ENCODE measurements around the gene IQCN.

Gene IQCN

GRCh38 chr19:18229474-18229873 is 44.8 kb downstream of the IQCN start:
- no peak for DNase-seq (ENCODE audit: low spot score)
- no peak; the same call in 1 of the 2 replicates for TF ChIP-seq CTCF (conservative IDR thresholded peaks at IDR 0.05; ENCODE audit: low read depth)
- POLR2A ChIA-PET (ENCODE audit: low non-redundant PET), result no interaction called here
- CTCF ChIA-PET, result no interaction called here
- no peak overlapping the region for H3K27ac ChIP-seq

- ChIA-PET CTCF (no interaction called here), POLR2A (ENCODE audit: low non-redundant PET) (no interaction called here)
- no peak overlapping the region for H3K27ac ChIP-seq
- TF ChIP-seq CTCF (conservative IDR thresholded peaks at IDR 0.05; ENCODE audit: low read depth), result no peak
- no peak for DNase-seq (ENCODE audit: low spot score)
Measured at GRCh38 chr19:18227781-18228271, 46.4 kb downstream of the IQCN start.

GRCh38 chr19:18226956-18227780 is 47.1 kb downstream of the IQCN start:
- no peak for TF ChIP-seq CTCF (conservative IDR thresholded peaks at IDR 0.05; ENCODE audit: low read depth)
- no peak overlapping the region for H3K27ac ChIP-seq
- ChIA-PET CTCF (no interaction called here), POLR2A (ENCODE audit: low non-redundant PET) (no interaction called here)
- DNase-seq (ENCODE audit: low spot score), result no peak

- CTCF ChIA-PET, result no interaction called here
- POLR2A ChIA-PET (ENCODE audit: low non-redundant PET), result no interaction called here
- no peak for DNase-seq (ENCODE audit: low spot score)
- no peak within 1 kb of the TSS for H3K27ac ChIP-seq
- no peak for TF ChIP-seq CTCF (conservative IDR thresholded peaks at IDR 0.05; ENCODE audit: low read depth)
Measured at GRCh38 chr19:18225702-18226468, 48.4 kb downstream of the IQCN start, which contains the start of gene PDE4C. Gene PDE4C (minus strand): TSS chr19:18226438. CDS start chr19:18226415, 23 bp downstream.

- CTCF ChIA-PET, result no interaction called here
- DNase-seq (ENCODE audit: low spot score), result no peak
- POLR2A ChIA-PET (ENCODE audit: low non-redundant PET), result no interaction called here
- no peak for TF ChIP-seq CTCF (conservative IDR thresholded peaks at IDR 0.05; ENCODE audit: low read depth)
- no peak overlapping the region for H3K27ac ChIP-seq
Measured at GRCh38 chr19:18225355-18225701, 48.9 kb downstream of the IQCN start.

- peak; percentile 98 for DNase-seq (ENCODE audit: low spot score)
- no peak for TF ChIP-seq CTCF (conservative IDR thresholded peaks at IDR 0.05; ENCODE audit: low read depth)
- ChIA-PET POLR2A (ENCODE audit: low non-redundant PET) (interaction anchor here (0.5 kb wide), 1 partner anchor 98 kb away, joined by 4 read pairs; no protein-coding TSS in a partner anchor), CTCF (interaction anchor here (0.7 kb wide), 1 partner anchor 8 kb away, joined by 3 read pairs; no protein-coding TSS in a partner anchor)
- peak overlapping the region; percentile 60 for H3K27ac ChIP-seq
Measured at GRCh38 chr19:18224525-18225354, 49.5 kb downstream of the IQCN start.

All from RWPE1 (cell line).